Muscle layer of colon (tissue), 2 donors: ENCODE data around the gene EYA2.

Experiments
- H3K27ac ChIP-seq: one replicate; pipeline ENCODE4 v1.7.0; 2013; ENCODE audit warnings: low read depth, mild to moderate bottlenecking, low read length, moderate library complexity
- H3K27me3 ChIP-seq, 2 donors: one replicate each; pipeline ENCODE4 v1.7.0; 2013; ENCODE audit warnings: low read length in 2 of 2, mild to moderate bottlenecking in 2 of 2; ENCODE audit not compliant: insufficient read depth in 2 of 2, control insufficient read depth in 1 of 2
- H3K36me3 ChIP-seq: one replicate; pipeline ENCODE4 v1.7.0; 2013; ENCODE audit warnings: mild to moderate bottlenecking, low read length; ENCODE audit not compliant: insufficient read depth
- H3K4me1 ChIP-seq: one replicate; pipeline ENCODE4 v1.7.0; 2013; ENCODE audit warnings: mild to moderate bottlenecking, low read length; ENCODE audit not compliant: insufficient read depth
- H3K4me3 ChIP-seq, 2 donors: one replicate each; pipeline ENCODE4 v1.7.0; 2013; ENCODE audit warnings: low read length in 2 of 2, low read depth in 1 of 2, mild to moderate bottlenecking in 1 of 2, moderate library complexity in 1 of 2
- H3K9ac ChIP-seq: one replicate; pipeline ENCODE4 v1.7.0; 2013; ENCODE audit warnings: low read length
- H3K9me3 ChIP-seq: one replicate; pipeline ENCODE4 v1.7.0; 2013; ENCODE audit warnings: mild to moderate bottlenecking, low read length
- donor health status: abdominal sarcoma.
- donor health status: Adenocarcinoma of cecum.

The EYA2 gene

DNA sequence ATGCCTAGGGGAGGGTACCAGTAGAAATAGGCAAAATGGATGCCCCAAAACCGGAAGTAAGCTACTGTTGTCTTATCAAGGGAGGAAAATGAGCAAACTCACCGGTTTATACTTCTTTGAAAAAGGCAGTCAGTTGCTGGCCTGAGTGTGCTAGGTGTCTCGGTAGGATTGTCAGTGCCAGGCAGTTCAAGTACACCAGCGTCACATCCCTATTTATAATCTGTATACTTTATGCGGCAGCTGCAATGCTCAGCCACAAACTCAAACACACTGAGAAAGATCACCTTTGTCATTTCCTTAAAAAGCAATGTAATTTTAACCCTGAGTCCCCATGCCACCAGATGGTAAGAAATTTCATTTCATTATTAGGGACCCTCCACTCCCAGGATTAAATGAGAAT lies 196.2 kb downstream of the EYA2 start:
- Histone ChIP-seq H3K4me3 (no peak overlapping the region), H3K9me3 (peaks cover 1% of the 10 kb centered on the region), H3K36me3 (no peaks in the 10 kb centered on the region), H3K9ac (no peak overlapping the region), H3K27me3 (no peaks in the 10 kb centered on the region), H3K4me1 (no peaks in the 10 kb centered on the region), H3K27ac (no peak overlapping the region)

DNA sequence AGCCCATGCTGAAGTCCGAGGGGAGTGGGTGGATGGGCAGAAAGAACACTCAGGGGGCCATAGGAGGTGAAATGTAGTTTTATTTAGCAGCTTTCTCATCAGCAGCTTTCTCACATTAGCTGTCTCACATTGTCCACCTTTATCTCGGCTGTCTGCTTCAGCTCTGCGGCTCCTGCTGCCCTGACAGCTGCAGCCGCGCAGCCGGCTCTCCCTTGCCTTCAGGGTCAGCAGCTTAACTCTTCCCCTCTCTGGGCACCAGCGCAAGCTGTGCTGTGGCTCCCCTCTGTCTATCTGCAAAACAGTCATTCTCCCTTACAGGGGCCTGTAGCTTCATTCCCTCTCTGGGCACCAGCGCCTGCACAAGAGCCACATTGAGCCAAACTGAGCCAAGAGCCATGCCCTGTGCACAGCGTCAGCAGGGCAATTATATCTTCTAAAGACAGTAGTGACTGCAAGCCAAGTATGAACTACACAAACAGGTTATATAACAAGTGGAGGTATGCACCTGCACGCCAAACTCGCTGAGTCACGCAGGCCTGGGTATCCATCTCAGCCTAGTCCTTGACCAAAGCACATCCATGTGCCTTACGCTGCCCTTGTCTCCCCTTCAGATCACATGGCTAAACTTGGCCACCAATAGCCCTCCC lies 198.8 kb downstream of the EYA2 start:
- Histone ChIP-seq H3K27ac (no peak overlapping the region), H3K27me3 (no peaks in the 10 kb centered on the region), H3K4me3 (no peak overlapping the region), H3K9me3 (peaks cover 7% of the 10 kb centered on the region), H3K36me3 (no peaks in the 10 kb centered on the region), H3K4me1 (peaks cover 12% of the 10 kb centered on the region), H3K9ac (no peak overlapping the region)

DNA sequence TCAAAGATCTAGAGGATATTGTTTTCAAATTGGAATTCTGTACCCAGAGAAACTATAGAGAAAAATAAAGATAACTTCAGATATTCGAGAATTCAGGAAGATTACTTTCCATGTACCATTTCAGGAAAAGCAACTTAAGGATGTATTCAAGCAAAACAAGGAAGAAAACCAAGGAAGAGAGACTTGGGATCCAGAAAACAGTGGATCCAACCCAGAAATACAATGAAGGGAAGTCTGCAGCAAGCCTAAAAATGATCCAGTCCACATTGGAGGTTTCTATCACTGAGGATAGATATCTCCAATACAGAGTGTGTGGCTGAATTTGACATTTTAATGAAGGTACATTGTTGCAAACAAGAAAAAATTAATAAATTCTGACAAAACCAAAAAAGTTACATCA lies 201.0 kb downstream of the EYA2 start:
- no peaks in the 10 kb centered on the region for H3K27me3 ChIP-seq
- H3K9me3 ChIP-seq: peaks cover 7% of the 10 kb centered on the region
- no peak overlapping the region for H3K4me3 ChIP-seq
- peaks cover 14% of the 10 kb centered on the region for H3K4me1 ChIP-seq
- H3K9ac ChIP-seq: no peak overlapping the region
- no peak overlapping the region for H3K27ac ChIP-seq
- no peaks in the 10 kb centered on the region for H3K36me3 ChIP-seq

DNA sequence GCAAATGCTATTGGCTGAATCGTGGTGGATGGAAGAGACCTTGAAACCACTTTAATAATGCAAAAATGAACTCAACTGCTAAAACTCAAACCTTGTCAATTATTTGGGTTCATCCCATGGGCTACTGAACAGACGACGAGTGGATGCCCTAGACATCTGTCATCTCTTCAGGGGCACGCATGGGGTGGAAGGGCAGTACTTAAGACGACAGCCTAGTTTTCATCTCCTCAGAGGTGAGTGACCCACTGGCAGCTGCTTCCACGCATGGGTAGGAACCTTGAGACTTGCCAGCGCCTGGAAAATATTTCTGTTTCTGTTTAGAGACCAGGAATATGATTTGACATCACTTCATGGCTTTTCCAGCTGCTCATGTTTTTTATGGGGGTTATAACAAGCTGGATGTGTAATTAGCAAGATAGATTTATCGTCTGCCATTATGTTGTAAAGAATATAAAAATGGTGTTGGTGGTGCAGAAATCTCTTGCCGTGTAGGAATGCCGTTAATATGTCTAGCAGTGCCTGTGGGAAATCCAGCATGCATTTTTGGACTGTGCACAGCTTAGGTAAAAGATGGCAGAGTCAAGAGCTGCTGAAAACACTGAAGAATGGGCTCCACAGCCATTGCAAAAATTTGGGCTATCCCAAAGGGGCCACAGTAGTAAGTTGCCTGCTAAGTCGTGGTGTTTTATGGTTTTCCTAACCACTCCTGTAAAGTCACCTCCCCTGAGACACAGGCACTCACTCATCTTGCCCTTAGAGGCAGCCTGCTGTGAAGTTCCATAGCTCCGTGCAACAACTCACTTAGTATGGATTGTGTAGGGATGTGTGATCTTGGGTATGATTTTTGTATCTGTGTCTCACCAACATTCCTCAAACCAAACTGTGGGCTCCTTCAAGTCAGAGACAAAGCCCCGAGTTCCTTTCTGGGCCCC lies 203.3 kb downstream of the EYA2 start:
- H3K27me3 ChIP-seq: no peaks in the 10 kb centered on the region
- no peaks in the 10 kb centered on the region for H3K36me3 ChIP-seq
- no peak overlapping the region for H3K9ac ChIP-seq
- peaks cover 14% of the 10 kb centered on the region for H3K4me1 ChIP-seq
- H3K27ac ChIP-seq: no peak overlapping the region
- H3K9me3 ChIP-seq: peaks cover 7% of the 10 kb centered on the region
- no peak overlapping the region for H3K4me3 ChIP-seq

DNA sequence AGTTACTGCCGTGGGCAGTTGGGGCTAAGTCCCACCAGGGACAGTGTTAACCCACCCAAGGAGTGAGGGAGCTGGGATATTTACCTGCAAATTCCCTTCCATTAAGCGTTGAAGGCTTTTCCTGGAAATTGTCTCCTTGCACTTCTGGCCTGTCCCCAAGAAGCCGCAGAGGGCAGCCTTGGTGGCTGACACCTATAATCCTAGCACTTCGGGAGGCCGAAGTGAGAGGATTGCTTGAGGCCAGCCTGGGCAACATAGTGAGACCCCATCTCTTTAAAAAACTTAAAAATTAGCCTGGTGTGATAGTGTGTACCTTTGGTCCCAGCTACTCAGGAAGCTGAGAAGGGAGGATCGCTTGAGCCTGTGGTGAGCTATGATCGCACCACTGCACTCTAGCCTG lies 204.4 kb downstream of the EYA2 start:
- Histone ChIP-seq H3K9ac (no peak overlapping the region), H3K27ac (no peak overlapping the region), H3K27me3 (no peaks in the 10 kb centered on the region), H3K9me3 (peaks cover 7% of the 10 kb centered on the region), H3K4me3 (no peak overlapping the region), H3K36me3 (no peaks in the 10 kb centered on the region), H3K4me1 (peaks cover 14% of the 10 kb centered on the region)

DNA sequence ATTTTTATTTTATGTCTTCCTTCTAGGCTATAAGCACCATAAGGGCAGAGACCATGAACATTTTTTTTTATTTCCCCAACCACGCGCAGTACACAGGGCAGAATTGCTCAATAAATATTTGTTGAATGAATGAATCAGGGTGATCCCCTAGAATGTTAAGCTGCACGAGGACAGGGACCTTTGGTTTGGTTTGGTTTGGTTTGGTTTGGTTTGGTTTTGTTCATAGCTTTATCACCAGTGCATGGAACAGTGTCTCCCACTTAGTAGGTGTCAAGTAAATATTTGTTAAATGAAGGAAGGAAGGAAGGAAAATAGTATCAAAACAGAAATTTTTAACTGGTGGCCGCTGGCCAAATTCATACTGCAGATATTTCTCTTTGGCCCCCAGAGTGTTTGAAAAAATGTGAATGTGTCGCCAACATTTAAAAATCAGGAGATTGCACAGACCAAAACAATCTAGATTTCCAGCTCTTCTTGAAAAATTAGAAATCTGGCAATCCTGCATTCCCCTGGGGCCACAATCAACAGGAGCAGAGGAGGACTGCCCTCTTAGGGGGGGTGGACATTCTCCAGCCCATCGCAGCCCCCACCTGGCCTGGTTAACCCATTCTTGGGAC lies 205.3 kb downstream of the EYA2 start:
- H3K4me1 ChIP-seq: peaks cover 14% of the 10 kb centered on the region
- H3K9me3 ChIP-seq: peaks cover 7% of the 10 kb centered on the region
- no peak overlapping the region for H3K9ac ChIP-seq
- no peak overlapping the region for H3K4me3 ChIP-seq
- H3K27ac ChIP-seq: no peak overlapping the region
- H3K36me3 ChIP-seq: no peaks in the 10 kb centered on the region
- H3K27me3 ChIP-seq: no peaks in the 10 kb centered on the region

DNA sequence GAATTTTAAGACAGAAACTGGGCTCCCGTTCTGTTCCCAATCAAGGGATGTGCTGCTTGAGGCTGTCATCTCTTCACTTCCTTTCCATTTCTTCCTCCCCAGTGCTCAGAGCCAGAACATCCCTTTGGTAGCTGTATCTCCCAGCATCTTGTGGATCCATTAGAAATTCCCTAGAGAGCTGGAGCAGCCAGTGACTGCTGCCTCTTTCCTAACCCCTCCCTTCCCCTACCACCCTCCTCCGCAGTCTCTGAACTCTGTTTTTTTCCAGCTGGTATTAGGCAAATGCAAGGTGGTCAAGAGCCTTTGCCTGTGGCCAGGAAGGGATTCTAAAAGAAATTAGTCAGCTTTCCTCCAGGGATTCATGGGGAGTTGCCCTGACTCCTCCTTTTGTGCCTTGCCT lies 208.0 kb downstream of the EYA2 start:
- H3K9ac ChIP-seq: no peak overlapping the region
- H3K27ac ChIP-seq: no peak overlapping the region
- no peaks in the 10 kb centered on the region for H3K27me3 ChIP-seq
- H3K36me3 ChIP-seq: no peaks in the 10 kb centered on the region
- no peaks in the 10 kb centered on the region for H3K9me3 ChIP-seq
- H3K4me3 ChIP-seq: no peak overlapping the region
- H3K4me1 ChIP-seq: peaks cover 10% of the 10 kb centered on the region

DNA sequence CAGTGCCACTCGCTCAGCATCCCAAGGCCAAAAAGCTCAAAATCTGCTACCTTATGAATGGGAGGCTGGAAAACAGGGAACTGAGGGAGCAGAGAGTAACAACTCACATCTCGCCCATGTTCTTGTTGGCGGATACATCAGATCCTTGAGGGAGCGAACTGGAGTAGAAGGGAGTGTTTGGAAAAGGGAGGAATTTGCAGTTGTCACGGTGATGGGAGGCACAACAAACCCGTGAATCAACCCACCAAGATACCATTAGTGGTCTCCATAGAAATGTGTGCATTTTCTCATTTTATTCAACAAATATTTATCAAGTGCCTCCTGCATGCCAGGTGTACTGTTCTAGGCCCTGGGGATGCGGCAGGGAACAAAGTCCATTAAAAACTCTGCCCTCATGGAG lies 212.1 kb downstream of the EYA2 start:
- Histone ChIP-seq H3K36me3 (no peaks in the 10 kb centered on the region), H3K27me3 (no peaks in the 10 kb centered on the region), H3K27ac (no peak overlapping the region), H3K9me3 (no peaks in the 10 kb centered on the region), H3K9ac (no peak overlapping the region), H3K4me1 (no peaks in the 10 kb centered on the region), H3K4me3 (no peak overlapping the region)

DNA sequence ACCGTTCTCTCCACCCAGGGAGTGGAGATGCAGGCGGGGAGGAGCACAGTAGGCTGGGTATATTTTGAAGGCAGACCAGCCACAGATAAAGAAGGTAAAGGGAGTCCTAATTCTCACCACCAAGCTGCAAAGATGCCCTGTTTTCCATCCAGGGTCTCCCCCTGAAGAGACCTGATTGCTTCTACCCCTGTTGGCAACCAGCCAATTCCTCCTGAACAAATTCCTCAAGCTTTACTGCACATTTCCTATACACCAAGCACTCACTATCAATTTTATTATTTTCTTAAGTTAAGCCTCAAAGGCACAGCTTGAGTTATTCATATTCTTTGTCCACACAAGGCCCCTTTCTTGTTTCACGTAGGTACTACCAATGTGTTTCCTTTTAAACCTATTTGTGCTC lies 214.4 kb downstream of the EYA2 start:
- Histone ChIP-seq H3K27ac (no peak overlapping the region), H3K4me3 (no peak overlapping the region), H3K9ac (no peak overlapping the region), H3K36me3 (no peaks in the 10 kb centered on the region), H3K27me3 (no peaks in the 10 kb centered on the region), H3K4me1 (no peaks in the 10 kb centered on the region), H3K9me3 (no peaks in the 10 kb centered on the region)

DNA sequence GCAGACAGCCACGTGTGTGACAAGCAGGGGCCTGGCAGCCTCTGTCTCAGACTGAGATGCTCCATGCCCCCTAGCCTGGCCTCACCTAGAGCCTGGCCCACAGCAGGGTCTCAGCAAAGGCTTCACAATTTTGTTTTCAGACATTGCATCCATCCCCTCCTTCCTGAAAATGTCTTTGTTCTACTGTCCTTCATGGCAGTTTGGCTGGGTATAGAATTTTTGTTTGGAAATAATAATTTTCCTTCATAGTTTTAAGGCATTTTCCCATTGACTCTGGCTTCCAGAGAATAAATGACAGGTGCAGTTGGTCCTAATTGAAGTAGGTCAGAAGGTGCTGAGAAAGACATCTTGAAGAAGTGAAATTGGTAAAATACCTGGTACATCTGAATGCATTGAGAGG lies 216.2 kb downstream of the EYA2 start:
- no peak overlapping the region for H3K9ac ChIP-seq
- H3K36me3 ChIP-seq: no peaks in the 10 kb centered on the region
- no peaks in the 10 kb centered on the region for H3K9me3 ChIP-seq
- no peak overlapping the region for H3K27ac ChIP-seq
- no peaks in the 10 kb centered on the region for H3K4me1 ChIP-seq
- H3K4me3 ChIP-seq: no peak overlapping the region
- no peaks in the 10 kb centered on the region for H3K27me3 ChIP-seq

DNA sequence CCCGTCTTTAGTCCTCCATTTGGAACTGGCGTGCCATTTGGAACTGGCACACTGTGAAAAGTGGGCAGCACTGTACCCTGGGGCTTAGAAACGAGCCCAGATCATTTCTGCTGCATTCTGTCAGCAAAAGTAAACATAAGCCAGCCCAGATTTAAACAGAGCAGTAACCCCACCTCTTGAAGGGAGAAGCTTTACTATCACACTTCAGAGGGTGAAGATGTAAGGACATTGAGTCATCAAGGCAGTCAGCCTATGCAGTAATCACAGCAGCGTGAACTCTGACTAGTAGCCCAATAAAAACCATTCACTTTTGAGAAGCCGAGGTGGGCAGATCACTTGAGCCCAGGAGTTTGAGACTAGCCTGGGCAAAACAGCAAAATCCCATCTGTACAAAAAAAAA lies 216.9 kb downstream of the EYA2 start:
- H3K9me3 ChIP-seq: no peaks in the 10 kb centered on the region
- no peak overlapping the region for H3K27ac ChIP-seq
- H3K4me1 ChIP-seq: no peaks in the 10 kb centered on the region
- no peak overlapping the region for H3K4me3 ChIP-seq
- H3K27me3 ChIP-seq: no peaks in the 10 kb centered on the region
- H3K9ac ChIP-seq: no peak overlapping the region
- no peaks in the 10 kb centered on the region for H3K36me3 ChIP-seq
